ENCODE results near the gene CD93.

CD93 gene

GRCh38 chr20:23086056-23086566, at the start of gene CD93:
Gene CD93 (minus strand): TSS chr20:23086324. CDS start chr20:23086192, 132 bp downstream.
- no peak for FAIRE-seq

GRCh38 chr20:23133560-23133998, 47.5 kb upstream of the CD93 start:
- no peak for FAIRE-seq
- no peak for DNase-seq (ENCODE audit: low spot score)

More at GRCh38 chr20:23086056-23086566, at the start of gene CD93:
- DNase-seq (ENCODE audit: low spot score), result no peak

DNA sequence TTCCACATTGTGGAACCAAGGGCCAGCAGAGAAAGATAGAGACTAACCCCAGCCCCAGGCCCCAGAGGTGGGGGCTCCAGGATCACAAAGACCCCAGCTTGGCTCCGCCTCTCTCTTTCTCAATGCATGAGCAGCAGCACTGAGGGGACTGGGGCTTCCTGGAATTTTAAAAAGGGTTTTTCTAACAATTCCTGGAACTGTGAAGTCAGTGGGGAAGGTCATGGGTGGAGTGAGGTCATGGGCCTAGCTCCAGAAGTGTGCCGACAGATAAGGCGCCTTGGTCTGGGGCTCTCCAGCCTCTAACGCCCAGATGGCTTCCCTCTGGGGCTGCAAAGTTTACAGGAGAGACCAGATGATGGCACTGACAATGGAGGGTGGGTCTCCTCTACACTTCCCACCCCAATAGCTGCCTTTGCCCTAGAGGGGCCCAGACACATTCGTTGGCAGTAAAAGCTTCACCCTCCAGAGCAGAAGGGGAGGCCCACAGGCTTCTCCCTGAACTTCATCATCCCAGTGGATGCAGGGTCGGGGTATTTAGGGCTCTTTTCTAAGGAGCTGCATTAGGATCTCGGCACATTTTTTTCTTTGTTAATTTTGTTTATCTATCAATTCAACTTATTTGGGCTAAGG, 46.9 kb upstream of the CD93 start:
- DNase-seq (ENCODE audit: low spot score), result no peak
- no peak for FAIRE-seq

DNA sequence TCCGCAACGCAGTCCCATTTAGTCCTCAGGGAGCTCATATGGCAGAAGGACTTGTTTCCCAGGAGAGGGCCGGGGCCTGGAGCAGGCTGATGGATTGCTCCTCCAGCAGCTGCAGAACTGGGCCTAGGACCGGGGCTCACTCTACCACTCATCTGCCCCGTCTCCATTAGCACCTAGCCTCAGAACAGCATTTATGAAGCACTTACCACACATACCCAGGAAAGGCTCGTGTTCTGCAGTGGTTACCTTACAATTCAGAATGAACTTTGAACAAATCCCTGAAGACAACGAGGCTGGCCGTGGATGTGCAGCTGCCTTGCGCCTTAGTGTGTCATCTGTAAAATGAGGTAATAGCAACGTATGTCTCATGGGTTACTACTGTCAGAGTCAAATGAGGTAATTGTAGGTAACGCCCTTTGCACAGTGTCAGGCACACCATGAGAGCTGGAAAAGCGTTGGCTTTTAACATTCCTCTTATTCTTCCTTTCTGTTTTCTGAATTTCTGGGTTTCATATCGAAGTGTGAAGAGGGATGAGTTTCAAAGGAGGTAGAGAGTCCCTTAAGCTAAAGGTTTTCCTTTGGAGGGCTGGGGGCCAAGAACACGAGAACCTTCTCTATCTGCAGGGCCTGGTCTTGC, 46.3 kb upstream of the CD93 start:
- no peak for FAIRE-seq
- DNase-seq (ENCODE audit: low spot score), result no peak

DNA sequence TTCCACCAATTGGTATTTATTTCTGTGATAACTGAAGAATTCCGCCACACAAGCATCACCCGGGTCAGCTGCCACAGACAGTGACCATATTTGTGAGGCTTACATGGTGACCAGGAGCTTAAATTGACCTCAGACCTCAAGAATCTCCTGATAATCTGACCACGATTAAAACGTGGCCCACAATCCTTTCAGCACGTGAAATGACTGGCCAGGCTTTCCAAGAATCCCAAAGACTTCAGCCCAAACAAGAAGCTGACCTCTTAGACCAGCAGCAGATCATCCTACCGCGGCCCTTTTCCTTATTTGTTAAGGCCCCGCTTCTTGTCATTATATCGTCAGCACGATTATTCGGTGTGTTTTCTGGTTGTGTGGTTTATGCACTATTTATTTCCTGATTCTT, 45.6 kb upstream of the CD93 start:
- FAIRE-seq, result no peak
- DNase-seq (ENCODE audit: low spot score), result no peak

- DNase-seq (ENCODE audit: low spot score) (no peak), FAIRE-seq (no peak)
Measured at GRCh38 chr20:23130622-23131140, 44.6 kb upstream of the CD93 start.

DNA sequence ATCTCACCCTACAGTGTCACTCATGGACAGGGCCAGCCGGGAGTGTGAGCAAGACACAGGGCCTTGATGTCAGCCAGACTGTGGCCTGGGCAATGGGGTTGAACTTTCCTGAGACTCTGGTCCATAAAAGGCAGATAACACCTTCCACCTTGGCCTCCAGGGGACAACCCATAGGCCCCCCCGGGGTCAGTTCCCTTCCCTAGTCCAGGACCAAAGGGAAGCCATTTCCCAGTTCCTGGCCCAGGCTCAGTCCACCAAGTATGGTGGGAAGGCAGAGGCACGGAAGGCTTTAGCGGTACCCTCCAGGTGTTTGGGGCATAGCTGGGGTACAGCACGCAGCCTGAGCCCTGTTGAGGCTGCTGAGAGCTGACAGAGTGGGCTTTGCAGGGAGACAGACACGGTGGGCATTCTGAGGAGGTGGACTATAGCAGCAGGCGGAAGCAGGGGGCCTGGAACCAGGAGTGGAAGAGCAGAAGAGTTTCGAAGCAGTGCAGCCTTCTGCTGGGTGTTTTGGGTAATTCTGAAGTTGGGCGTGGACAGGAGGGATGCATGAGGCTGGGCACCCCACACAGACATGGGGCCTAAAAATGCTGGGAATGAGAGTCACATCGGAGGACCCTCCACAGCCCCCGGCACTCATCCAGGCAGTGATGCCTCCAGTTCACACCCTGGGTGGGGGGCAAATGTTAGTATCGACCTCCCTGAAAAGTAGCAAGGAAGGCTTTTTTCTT, 43.9 kb upstream of the CD93 start:
- DNase-seq (ENCODE audit: low spot score) (no peak), FAIRE-seq (no peak)

DNA sequence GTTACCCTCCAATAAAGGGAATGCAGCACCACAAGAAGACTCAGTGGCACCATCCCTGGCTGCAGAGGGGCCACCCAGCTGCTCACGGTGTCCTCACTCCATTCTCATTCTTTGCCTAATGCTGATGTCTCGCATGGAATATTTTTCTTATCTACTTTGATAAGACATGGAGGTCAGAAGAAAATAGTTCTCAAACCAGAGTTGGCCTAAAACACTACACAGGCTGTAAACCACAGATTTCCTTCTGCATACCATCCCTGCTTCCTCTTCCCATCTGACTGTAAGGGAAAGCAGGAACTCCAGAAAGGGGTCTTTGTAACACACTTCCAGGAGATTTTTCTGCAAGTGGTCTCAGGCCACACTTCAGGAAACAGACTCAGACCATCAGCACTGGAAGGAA, 43.1 kb upstream of the CD93 start:
- no peak for DNase-seq (ENCODE audit: low spot score)
- FAIRE-seq, result no peak

- FAIRE-seq (no peak), DNase-seq (ENCODE audit: low spot score) (no peak)
Measured at GRCh38 chr20:23128461-23129125, 42.5 kb upstream of the CD93 start.

DNA sequence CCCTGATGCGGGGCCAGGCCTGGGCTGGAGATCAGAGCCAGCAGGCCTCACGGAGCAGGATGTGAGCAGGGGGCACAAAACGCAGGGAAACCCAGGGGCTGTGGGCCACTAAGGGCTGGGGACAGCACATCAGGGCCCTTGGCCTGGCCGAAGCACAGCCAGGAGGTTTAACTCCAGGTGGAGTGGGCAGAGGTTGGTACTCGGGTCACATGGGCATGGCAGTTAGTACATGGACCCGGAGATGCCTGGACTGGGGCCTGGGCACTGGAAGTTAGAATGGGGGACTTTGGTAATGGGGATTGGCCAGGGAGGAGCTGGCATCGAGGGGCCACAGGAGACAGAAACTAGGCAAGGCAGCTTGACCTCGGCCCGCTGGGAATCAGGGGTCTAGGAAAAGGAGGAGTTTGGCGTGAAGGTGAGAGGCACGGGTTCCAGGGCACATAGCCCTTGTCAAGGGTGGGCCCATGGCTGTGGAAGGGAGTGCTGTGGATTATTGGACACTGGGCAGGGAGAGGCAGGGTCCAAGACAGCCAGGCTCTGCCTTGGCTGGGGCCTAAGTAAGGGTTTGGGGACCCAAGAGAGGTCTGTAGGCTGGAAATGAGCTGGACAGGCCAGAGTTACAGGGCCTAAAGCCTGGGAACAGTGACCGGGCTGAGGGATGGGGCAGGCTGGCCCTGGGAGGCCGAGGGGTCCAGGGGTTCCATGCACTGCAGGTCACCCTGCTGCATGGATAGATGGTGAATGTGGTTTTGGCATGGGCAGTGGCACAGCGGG, 41.6 kb upstream of the CD93 start:
- FAIRE-seq (no peak), DNase-seq (ENCODE audit: low spot score) (no peak)

DNA sequence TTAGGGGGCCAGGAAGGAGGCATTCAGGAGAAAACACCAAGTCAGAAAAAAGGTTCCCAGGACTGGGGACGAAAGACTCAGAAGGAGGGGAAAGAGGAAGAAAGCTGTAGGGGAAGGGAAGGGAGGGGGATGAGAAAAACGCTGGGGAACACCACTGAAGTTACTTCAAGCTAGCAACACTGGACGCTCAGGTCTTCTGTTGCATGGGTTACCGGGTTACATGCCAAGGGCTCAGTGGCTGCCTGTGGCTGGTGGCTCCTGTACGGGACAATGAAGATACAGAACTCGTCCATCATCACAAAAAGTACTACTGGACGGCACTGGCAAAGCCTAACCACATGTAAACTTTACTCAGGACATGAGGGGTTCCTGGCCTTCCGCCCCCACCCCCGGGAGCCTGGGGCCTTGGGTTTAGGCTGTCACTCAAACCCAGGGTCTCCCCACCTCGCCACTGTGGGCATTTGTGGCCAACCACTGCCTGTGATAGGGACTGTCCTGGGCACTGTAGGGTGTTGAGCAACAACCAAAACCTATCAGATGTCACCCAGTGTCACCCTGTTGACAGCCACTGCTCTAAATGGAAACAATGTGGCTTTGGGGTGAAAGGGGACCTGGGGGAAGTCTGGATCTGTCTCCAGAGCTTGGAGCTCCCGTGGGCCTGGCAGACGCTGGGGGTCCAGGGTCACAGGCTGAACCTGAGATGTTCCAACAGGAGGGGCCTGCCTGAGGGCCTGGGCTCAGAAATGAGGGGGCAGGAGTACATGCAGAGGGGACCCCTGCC, 40.3 kb upstream of the CD93 start:
- no peak for FAIRE-seq
- DNase-seq (ENCODE audit: low spot score), result no peak

- FAIRE-seq (no peak), DNase-seq (ENCODE audit: low spot score) (no peak)
Measured at GRCh38 chr20:23125625-23126191, 39.6 kb upstream of the CD93 start.

DNA sequence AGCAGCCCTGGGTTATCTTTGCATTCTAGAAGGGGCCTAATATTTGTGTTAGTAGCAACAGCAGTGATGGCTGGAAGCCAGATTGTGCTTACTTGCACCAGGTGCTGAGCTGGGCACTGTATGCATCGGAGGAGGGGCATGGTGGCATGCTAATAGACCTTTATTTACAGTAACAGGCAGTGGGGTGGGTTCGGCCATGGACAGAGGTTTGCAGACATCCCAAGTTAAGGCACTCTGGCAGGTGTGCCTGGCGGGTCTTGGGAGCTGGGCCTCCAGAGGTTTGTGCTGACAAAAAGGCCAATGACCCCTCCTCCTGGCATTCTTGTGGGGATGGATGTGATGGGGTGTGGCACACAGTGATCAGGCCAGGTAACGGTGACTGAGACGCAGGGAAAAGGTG, 39.0 kb upstream of the CD93 start:
- DNase-seq (ENCODE audit: low spot score) (no peak), FAIRE-seq (no peak)

DNA sequence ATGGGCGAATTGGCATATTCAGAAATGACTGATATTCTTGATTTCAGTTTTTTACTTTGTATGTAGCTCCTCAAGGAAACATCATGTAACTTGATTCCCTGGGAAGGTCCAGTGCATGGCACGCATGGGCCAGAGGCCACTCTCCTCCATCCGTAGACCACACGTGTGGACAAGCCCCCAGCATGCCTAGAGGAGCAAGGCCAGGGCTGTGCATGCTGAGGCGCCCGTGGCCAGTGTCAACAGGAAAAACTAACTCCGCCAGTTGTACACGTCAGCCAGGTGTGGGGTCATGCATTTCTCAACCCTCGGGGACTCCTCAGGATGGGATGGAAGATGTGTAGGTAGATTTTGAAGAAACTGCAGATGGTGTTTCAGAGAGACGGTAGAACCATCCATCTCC, 37.8 kb upstream of the CD93 start:
- no peak for FAIRE-seq
- DNase-seq (ENCODE audit: low spot score), result no peak

DNA sequence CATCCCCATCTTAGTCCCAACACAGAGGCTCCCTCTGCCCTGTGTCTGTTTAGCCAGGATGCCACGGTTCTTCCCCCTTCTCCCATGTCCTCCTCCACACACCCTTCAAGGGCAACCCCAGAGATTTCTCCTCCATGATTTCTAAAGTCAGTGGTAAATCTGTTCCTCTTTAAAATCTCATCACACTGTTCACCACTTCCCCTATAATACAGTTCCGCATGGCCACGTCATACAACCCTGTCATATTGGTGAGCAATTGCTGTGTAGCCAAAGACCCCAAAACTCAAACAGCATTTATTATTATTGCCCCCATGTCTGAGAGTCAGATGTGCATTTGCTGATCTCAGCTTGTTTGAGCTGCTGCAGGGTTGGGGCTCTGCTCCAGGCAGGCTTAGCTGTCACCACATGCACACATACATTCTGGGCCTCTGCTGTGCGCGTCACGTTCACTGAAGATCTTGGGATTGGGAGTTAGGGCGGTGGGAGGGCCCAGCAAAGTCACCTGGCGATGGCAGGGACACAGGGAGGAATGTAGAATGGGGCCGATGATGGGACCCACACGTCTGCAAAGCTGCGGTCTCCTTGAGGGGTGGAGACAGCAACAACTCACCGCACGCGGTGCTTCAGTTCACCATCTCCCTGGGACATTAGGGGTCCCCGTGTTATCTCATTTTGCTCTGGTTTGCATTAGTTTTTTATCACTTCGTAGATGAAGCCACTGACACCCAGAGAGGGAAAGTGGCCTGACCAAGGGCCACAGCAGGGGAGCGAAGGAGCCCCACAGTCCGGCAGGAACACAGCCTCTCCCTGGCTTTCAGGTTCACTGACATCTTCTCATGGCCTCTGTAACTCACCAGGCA, 36.9 kb upstream of the CD93 start:
- FAIRE-seq, result no peak

GRCh38 chr20:23122321-23122720, 36.2 kb upstream of the CD93 start:
- DNase-seq (ENCODE audit: low spot score) (no peak), FAIRE-seq (no peak)

More for the DNA sequence above, 36.9 kb upstream of the CD93 start:
- no peak for DNase-seq (ENCODE audit: low spot score)

- DNase-seq (ENCODE audit: low spot score) (no peak), FAIRE-seq (no peak)
Measured at GRCh38 chr20:23121751-23122320, 35.7 kb upstream of the CD93 start.
